GM13977 (cell line): ENCODE measurements around the gene CH25H.
"Not testable (repeated sequence)": the region's sequence is repeated elsewhere in the genome, so short reads cannot be mapped to it uniquely, and the experiment has no call there.

ENCODE experiments used
- DNase-seq: peaks from one replicate; pipeline ENCODE4 v3.0.0; 2012; ENCODE audit warnings: low spot score
- CTCF ChIP-seq: IDR thresholded peaks from 2 replicates; pipeline ENCODE4 v1.5.1; 2012; ENCODE audit warnings: mild to moderate bottlenecking, control low read depth; ENCODE audit not compliant: insufficient read depth; ENCODE audit errors: extremely low read depth, missing control alignments
- in situ Hi-C: fragments of 300-500 bp; cut with MboI; formaldehyde crosslinking; loops from one replicate; pipeline ENCODE4 v1.12.0; 2022; ENCODE audit warnings: low sequenced_read_pairs, low pct_unique_long_range_greater_than_20kb, mixed read lengths, inconsistent platforms; ENCODE audit not compliant: unreplicated experiment

CH25H gene

GRCh38 chr10:89250865-89251408 lies 43.8 kb upstream of the CH25H start:
- DNase-seq: no peak
- in situ Hi-C loops: loop anchor here (10.0 kb wide), 1 partner anchor 134 kb away; no protein-coding TSS in a partner anchor
- TF ChIP-seq CTCF: no peak

- TF ChIP-seq CTCF: no peak
- peak; percentile 37 for DNase-seq
- in situ Hi-C loops: no loop called here
These were observed 41.9 kb upstream of the CH25H start for GRCh38 chr10:89248990-89249389.

- DNase-seq, in situ Hi-C loops: not testable (repeated sequence)
These were observed 40.5 kb upstream of the CH25H start for GRCh38 chr10:89247623-89248022.

- in situ Hi-C loops: no loop called here
- DNase-seq: peak; percentile 65
- TF ChIP-seq CTCF: peak; percentile 39
These were observed 38.7 kb upstream of the CH25H start for GRCh38 chr10:89245802-89246201.

GRCh38 chr10:89242840-89243568 lies 35.9 kb upstream of the CH25H start:
- no peak for DNase-seq
- in situ Hi-C loops: no loop called here
- no peak for TF ChIP-seq CTCF

GRCh38 chr10:89242345-89242684 lies 35.2 kb upstream of the CH25H start:
- no peak for TF ChIP-seq CTCF
- DNase-seq: no peak
- in situ Hi-C loops: no loop called here

- in situ Hi-C loops: no loop called here
- no peak for DNase-seq
- no peak for TF ChIP-seq CTCF
These were observed 34.6 kb upstream of the CH25H start for GRCh38 chr10:89241486-89242344.
